GM12878 (cell line): ENCODE results near the gene CHRNE. TPM values are rescaled to one million over a fixed set of nuclear protein-coding genes. Genes with fewer than 3 reads are reported as not detected.

Experiments
- ATAC-seq: fragments of 200-7000 bp; cut with Tn5 transposase; 3 replicates; pipeline ENCODE4 v1.9.1; 2020; ENCODE audit warnings: mild to moderate bottlenecking, moderate library complexity
- BruUV-seq: library from RNA; stranded (reverse); fragments of 400-500 nt; replicated peaks from 2 replicates; lab custom pipeline; 2021; lab: Mats Ljungman, UMichigan
- CTCF ChIA-PET: fragments of 300-600 bp; sonication (Branson Sonifier 250); formaldehyde crosslinking; extraction: SDS; loops from one replicate; lab custom pipeline; 2021; ENCODE audit warnings: inconsistent platforms; lab: Yijun Ruan, JAX
- POLR2A ChIA-PET: fragments of 350-600 bp; formaldehyde crosslinking; extraction: SDS; loops from one replicate; lab custom pipeline; 2021; ENCODE audit warnings: inconsistent platforms; lab: Charles Lee
- RAD21 ChIA-PET: fragments of 300-600 bp; sonication (Branson Sonifier 250); formaldehyde crosslinking; loops from one replicate; lab custom pipeline; 2023; ENCODE audit warnings: antibody characterized with exemption; ENCODE audit not compliant: unreplicated experiment; lab: Charles Lee
- SMC1A ChIA-PET: fragments of 300-600 bp; sonication (Branson Sonifier 250); formaldehyde crosslinking; loops from one replicate; lab custom pipeline; 2023; ENCODE audit not compliant: unreplicated experiment, uncharacterized antibody; lab: Charles Lee
- DNase-seq: peaks from one replicate; pipeline ENCODE4 v3.0.0-alpha.2; 2011; ENCODE audit warnings: low read depth, low spot score
- FAIRE-seq: peaks from 3 replicates; lab custom pipeline; 2011; peaks lifted over from hg19 to GRCh38; lab: Jason Lieb, UNC
- H2AFZ ChIP-seq: 2 replicates; pipeline ENCODE4 v1.6.0; 2011; ENCODE audit warnings: low read depth, low read length, control low read depth; ENCODE audit not compliant: control insufficient read depth
- H3K27ac ChIP-seq: 2 replicates; pipeline ENCODE4 v1.5.1; 2011; ENCODE audit warnings: control low read depth; ENCODE audit not compliant: control insufficient read depth, insufficient read depth
- H3K27me3 ChIP-seq, 2 experiments: replicated peaks in 1 of 2; 2 replicates each; pipeline versions ENCODE4 v1.6.0 to v1.6.1; 2011; ENCODE audit warnings: low read length in 1 of 2; ENCODE audit not compliant: control insufficient read depth in 2 of 2, insufficient read depth in 2 of 2
- H3K36me3 ChIP-seq, 2 experiments: 2 replicates each; pipeline ENCODE4 v1.5.1; 2011; ENCODE audit warnings: low read length in 1 of 2; ENCODE audit not compliant: control insufficient read depth in 2 of 2, insufficient read depth in 2 of 2
- H3K4me1 ChIP-seq: 2 replicates; pipeline ENCODE4 v1.6.1; 2011; ENCODE audit warnings: mild to moderate bottlenecking, low read length, moderate library complexity, mixed read lengths; ENCODE audit not compliant: control insufficient read depth, insufficient read depth
- H3K4me2 ChIP-seq: 2 replicates; pipeline ENCODE4 v1.6.0; 2011; ENCODE audit warnings: control low read depth; ENCODE audit not compliant: control insufficient read depth, insufficient read depth
- H3K4me3 ChIP-seq: fragments of 200-600 bp; sonication (generic); 2 replicates; pipeline ENCODE4 v1.5.1; 2016
- H3K79me2 ChIP-seq: 2 replicates; pipeline ENCODE4 v1.6.0; 2011; ENCODE audit warnings: low read length; ENCODE audit not compliant: control insufficient read depth, insufficient read depth
- H3K9ac ChIP-seq: 2 replicates; pipeline ENCODE4 v1.8.0; 2011; ENCODE audit warnings: low read length, control low read depth, mixed read lengths; ENCODE audit not compliant: control insufficient read depth, insufficient read depth
- H3K9me3 ChIP-seq: replicated peaks from 3 replicates; pipeline ENCODE4 v1.5.1; 2011; ENCODE audit warnings: mild to moderate bottlenecking, low read length; ENCODE audit not compliant: control insufficient read depth, insufficient read depth
- H4K20me1 ChIP-seq: 2 replicates; pipeline ENCODE4 v1.6.0; 2011; ENCODE audit not compliant: control insufficient read depth, insufficient read depth
- ATF7 ChIP-seq: fragments of 450-650 bp; IDR thresholded peaks from 2 replicates; pipeline ENCODE4 v1.6.1; 2016; ENCODE audit warnings: low read depth, mild to moderate bottlenecking
- BCL11A ChIP-seq: IDR thresholded peaks from 2 replicates; pipeline ENCODE4 v1.6.1; 2011; ENCODE audit warnings: low read depth, low read length
- CREB1 ChIP-seq: IDR thresholded peaks from 2 replicates; pipeline ENCODE4 v1.6.1; 2012; ENCODE audit warnings: low read depth, mild to moderate bottlenecking, inconsistent platforms
- CUX1 ChIP-seq: IDR thresholded peaks from 2 replicates; pipeline ENCODE4 v1.6.1; 2012; ENCODE audit warnings: improper control_type of control experiment, low read depth, low read length; ENCODE audit not compliant: insufficient replicate concordance
- JUND ChIP-seq: IDR thresholded peaks from 2 replicates; pipeline ENCODE4 v1.6.1; 2012; ENCODE audit warnings: low read depth, mild to moderate bottlenecking, low read length, improper control_type of control experiment, moderate library complexity
- LARP7 ChIP-seq: fragments of 450-650 bp; IDR thresholded peaks from 2 replicates; pipeline ENCODE4 v1.6.1; 2017; ENCODE audit warnings: mild to moderate bottlenecking
- NBN ChIP-seq: fragments of 450-650 bp; IDR thresholded peaks from 2 replicates; pipeline ENCODE4 v1.6.1; 2016
- RAD21 ChIP-seq: IDR thresholded peaks from 2 replicates; pipeline ENCODE4 v1.6.1; 2011; ENCODE audit warnings: mild to moderate bottlenecking, low read depth, low read length, moderate library complexity; ENCODE audit not compliant: insufficient read depth
- SP1 ChIP-seq: IDR thresholded peaks from one replicate; pipeline ENCODE4 v1.6.1; 2011; ENCODE audit warnings: low read depth, low read length
- STAT1 ChIP-seq: fragments of 450-650 bp; conservative IDR thresholded peaks from 2 replicates; pipeline ENCODE4 v1.6.1; 2014; ENCODE audit warnings: antibody characterized with exemption, mild to moderate bottlenecking
- STAT3 ChIP-seq: IDR thresholded peaks from 2 replicates; pipeline ENCODE4 v1.6.1; 2011; ENCODE audit warnings: low read depth, low read length, improper control_type of control experiment
- ZNF217 ChIP-seq: fragments of 450-650 bp; IDR thresholded peaks from 2 replicates; pipeline ENCODE4 v1.6.1; 2017; ENCODE audit warnings: antibody characterized with exemption, mild to moderate bottlenecking
- WGBS: methylation state at CpG from one replicate; pipeline ENCODE4 v1.1.6; 2016; ENCODE audit warnings: low lambda C conversion rate; ENCODE audit not compliant: insufficient replicate concordance, insufficient coverage; ENCODE audit errors: missing lambda C conversion rate; 5-methylcytosine and 5-hydroxymethylcytosine counted together
- in situ Hi-C: fragments of 300-500 bp; cut with MboI; formaldehyde crosslinking; loops from 9 replicates; pipeline ENCODE4 v1.14.3; 2018; ENCODE audit warnings: mixed read lengths
- intact Hi-C: fragments of 100-400 bp; cut with micrococcal nuclease; formaldehyde crosslinking; loops from one replicate; pipeline ENCODE4 v1.14.2; 2022; ENCODE audit not compliant: unreplicated experiment
- polyA plus RNA-seq, 11 experiments: library from polyadenylated mRNA; depleted of rRNA in 4 of 11; unstranded in 6 of 11; stranded (reverse) in 5 of 11; fragments of >200 nt; fragmentation: Nextera tagmentation in 4 of 11; fragmentation: Illumina TruSeq in 1 of 11; extraction: Ambion mirVana in 4 of 11; extraction: Trizol in 1 of 11; gene quantifications; 1 replicate in 1 of 11; 2 replicates in 10 of 11; pipeline versions ENCODE4 v1.2.1 to v1.2.3, GENCODE V29; 2011 to 2016; ENCODE audit warnings: inconsistent platforms in 2 of 11, missing spikeins in 2 of 11, low read depth in 1 of 11
- total RNA-seq, 4 experiments: library from RNA; depleted of rRNA in 3 of 4; stranded (reverse); fragments of >200 nt in 3 of 4; fragmentation: Illumina TruSeq in 1 of 4; extraction: Trizol in 1 of 4; gene quantifications; 2 replicates each; pipeline versions ENCODE4 v1.2.1 to v1.2.3, GENCODE V29; 2013 to 2021
- TF ChIP-seq, protein P1 (sequence below): IDR thresholded peaks from 2 replicates; pipeline ENCODE4 v1.6.1; 2012; ENCODE audit warnings: low read depth, low read length, improper control_type of control experiment

CHRNE gene
- total and polyA plus RNA-seq, 10 of the 15 experiments (the other 5 are each of a cell fraction or from before 2014, with no cell fraction given) = 0.05 to 0.11 (median 0.08) TPM; not detected in 6

GRCh38 chr17:4898351-4898750 is 4.5 kb downstream of the CHRNE start (continued):
- TF ChIP-seq CUX1 = no peak

- 92% methylated on average over 4 of the region's 5 CpGs for WGBS
- Histone ChIP-seq H3K9me3 (no peaks in the 10 kb centered on the region; the same call in 2 of the 3 replicates), H3K9ac (no peak overlapping the region), H3K4me1 (peaks cover 12% of the 10 kb centered on the region), H3K4me2 (no peak overlapping the region), H3K27ac (no peak overlapping the region), H4K20me1 (no peaks in the 10 kb centered on the region), H3K36me3 (peaks cover 3 to 16% of the 10 kb centered on the region in 2 experiments; a peak in 3 of 4 replicates), H3K27me3 (no peaks in the 10 kb centered on the region; a peak in 1 of 4 replicates), H3K4me3 (no peak overlapping the region), H3K79me2 (no peaks in the 10 kb centered on the region), H2AFZ (no peak overlapping the region)
- TF ChIP-seq NBN = no peak
- TF ChIP-seq CREB1 = no peak
- TF ChIP-seq BCL11A = no peak
- no peak for TF ChIP-seq SP1
- TF ChIP-seq, protein P1, sequence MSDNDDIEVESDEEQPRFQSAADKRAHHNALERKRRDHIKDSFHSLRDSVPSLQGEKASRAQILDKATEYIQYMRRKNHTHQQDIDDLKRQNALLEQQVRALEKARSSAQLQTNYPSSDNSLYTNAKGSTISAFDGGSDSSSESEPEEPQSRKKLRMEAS = no peak
- TF ChIP-seq LARP7 = no peak
- no peak for TF ChIP-seq RAD21
- no peak for TF ChIP-seq ZNF217
- TF ChIP-seq JUND = no peak
- TF ChIP-seq STAT3 = no peak
- TF ChIP-seq ATF7 = no peak
- TF ChIP-seq STAT1 = no peak
- SMC1A ChIA-PET = interaction anchor here (0.6 kb wide), 1 partner anchor 165 kb away, joined by 3 read pairs; no protein-coding TSS in a partner anchor
- intact Hi-C loops (no loop called here), in situ Hi-C loops (no loop called here)
- POLR2A ChIA-PET = interaction anchor here (0.6 kb wide), 2 partner anchors 137 to 487 kb away, joined by 3 to 6 read pairs; no protein-coding TSS in a partner anchor
- BruUV-seq = no TSS peak
- DNase-seq = no peak
- CTCF ChIA-PET = no interaction called here
- RAD21 ChIA-PET = no interaction called here
- no peak for ATAC-seq
- FAIRE-seq = no peak
These were observed 5.1 kb downstream of the CHRNE start for GRCh38 chr17:4897785-4898184.
